Ectodermal cell (in vitro differentiated cells): ENCODE results near the gene HEY2.
A peak's percentile ranks its signal among the peaks of the same experiment; 100 is the strongest.

Source experiments
- H3K27ac ChIP-seq: 2 replicates; pipeline ENCODE4 v1.7.0; 2013; ENCODE audit warnings: mild to moderate bottlenecking, low read depth, low read length; ENCODE audit not compliant: insufficient read depth, poor library complexity, severe bottlenecking
- H3K27me3 ChIP-seq: 2 replicates; pipeline ENCODE4 v1.7.0; 2013; ENCODE audit warnings: mild to moderate bottlenecking, low read length; ENCODE audit not compliant: insufficient read depth, control insufficient read depth, poor library complexity, severe bottlenecking
- H3K36me3 ChIP-seq: one replicate; pipeline ENCODE4 v1.7.0; 2013; ENCODE audit warnings: low read length; ENCODE audit not compliant: control insufficient read depth, insufficient read depth
- H3K4me1 ChIP-seq: one replicate; pipeline ENCODE4 v1.7.0; 2013; ENCODE audit warnings: low read length; ENCODE audit not compliant: control insufficient read depth, insufficient read depth
- H3K4me3 ChIP-seq: 2 replicates; pipeline ENCODE4 v1.7.0; 2013; ENCODE audit warnings: low read depth, low read length, control low read depth; ENCODE audit not compliant: insufficient read depth
- H3K9me3 ChIP-seq: 2 replicates; pipeline ENCODE4 v1.7.0; 2013; ENCODE audit warnings: mild to moderate bottlenecking, low read length, moderate library complexity; ENCODE audit not compliant: control insufficient read depth
- WGBS, 2 experiments: methylation state at CpG; one replicate each; pipeline ENCODE4 v1.1.7; 2013; ENCODE audit warnings: missing lambda C conversion rate in 2 of 2; 5-methylcytosine and 5-hydroxymethylcytosine counted together

HEY2 gene

GRCh38 chr6:125750692-125751333 is 1.4 kb downstream of the HEY2 start:
- 17 to 18% methylated on average over 4 of the region's 4 CpGs for WGBS, 2 experiments
- H3K4me1 ChIP-seq = peaks cover 29% of the 10 kb centered on the region

DNA sequence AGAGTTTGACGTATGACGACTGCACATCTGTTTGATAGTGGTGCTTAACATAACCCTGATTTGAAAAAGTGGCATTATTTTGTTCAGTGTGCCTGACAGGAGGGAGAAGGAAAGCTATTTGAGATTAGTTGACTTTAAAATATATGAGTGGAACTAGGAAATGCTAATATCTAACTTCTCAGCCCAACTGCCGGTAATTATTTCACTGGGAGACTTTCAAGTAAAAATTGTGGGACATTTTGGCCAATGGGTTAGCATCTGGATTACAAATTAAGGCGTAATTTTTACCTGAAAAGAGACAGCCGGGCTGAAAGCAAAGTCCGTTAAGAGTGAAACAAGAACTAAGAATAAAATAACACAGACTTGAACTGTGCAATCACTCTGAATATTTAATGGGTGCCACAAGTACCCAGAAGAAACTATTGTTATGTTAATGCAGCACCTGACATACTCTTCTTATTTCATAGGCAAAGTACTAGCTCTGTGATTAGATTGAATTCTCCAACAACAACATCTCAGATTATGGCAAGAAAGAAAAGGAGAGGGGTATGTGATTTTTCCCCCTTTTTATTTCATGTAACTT is 2.0 kb downstream of the HEY2 start:
- 50 to 54% methylated on average over 6 of the region's 6 CpGs for WGBS, 2 experiments
- Histone ChIP-seq H3K36me3 (no peaks in the 10 kb centered on the region), H3K4me3 (no peak overlapping the region), H3K4me1 (peaks cover 23% of the 10 kb centered on the region), H3K27me3 (peaks cover 62% of the 10 kb centered on the region), H3K9me3 (no peaks in the 10 kb centered on the region), H3K27ac (no peak overlapping the region)

More at GRCh38 chr6:125750692-125751333, 1.4 kb downstream of the HEY2 start:
- Histone ChIP-seq H3K36me3 (no peaks in the 10 kb centered on the region), H3K9me3 (no peaks in the 10 kb centered on the region), H3K27me3 (peaks cover 68% of the 10 kb centered on the region), H3K27ac (no peak overlapping the region), H3K4me3 (peak overlapping the region; percentile 70)

- H3K9me3 ChIP-seq = no peaks in the 10 kb centered on the region
These were observed 3.3 kb downstream of the HEY2 start for GRCh38 chr6:125752773-125753172.

GRCh38 chr6:125753218-125753936 is 3.9 kb downstream of the HEY2 start:
- H3K9me3 ChIP-seq = no peaks in the 10 kb centered on the region
- no peak overlapping the region for H3K27ac ChIP-seq
- peaks cover 43% of the 10 kb centered on the region for H3K27me3 ChIP-seq
- 40 to 42% methylated on average over 5 of the region's 5 CpGs for WGBS, 2 experiments
- H3K4me1 ChIP-seq = peaks cover 8% of the 10 kb centered on the region
- no peak overlapping the region for H3K4me3 ChIP-seq
- no peaks in the 10 kb centered on the region for H3K36me3 ChIP-seq

More at GRCh38 chr6:125752773-125753172, 3.3 kb downstream of the HEY2 start:
- Histone ChIP-seq H3K4me3 (no peak overlapping the region), H3K27ac (no peak overlapping the region), H3K4me1 (peaks cover 14% of the 10 kb centered on the region), H3K27me3 (peaks cover 49% of the 10 kb centered on the region), H3K36me3 (no peaks in the 10 kb centered on the region)
- 89 to 94% methylated on average over 2 of the region's 2 CpGs for WGBS, 2 experiments

- peaks cover 3% of the 10 kb centered on the region for H3K4me1 ChIP-seq
- H3K9me3 ChIP-seq = no peaks in the 10 kb centered on the region
- H3K27me3 ChIP-seq = peaks cover 37% of the 10 kb centered on the region
- H3K36me3 ChIP-seq = no peaks in the 10 kb centered on the region
- H3K4me3 ChIP-seq = no peak overlapping the region
- no peak overlapping the region for H3K27ac ChIP-seq
These were observed 4.5 kb downstream of the HEY2 start for GRCh38 chr6:125753937-125754259.

DNA sequence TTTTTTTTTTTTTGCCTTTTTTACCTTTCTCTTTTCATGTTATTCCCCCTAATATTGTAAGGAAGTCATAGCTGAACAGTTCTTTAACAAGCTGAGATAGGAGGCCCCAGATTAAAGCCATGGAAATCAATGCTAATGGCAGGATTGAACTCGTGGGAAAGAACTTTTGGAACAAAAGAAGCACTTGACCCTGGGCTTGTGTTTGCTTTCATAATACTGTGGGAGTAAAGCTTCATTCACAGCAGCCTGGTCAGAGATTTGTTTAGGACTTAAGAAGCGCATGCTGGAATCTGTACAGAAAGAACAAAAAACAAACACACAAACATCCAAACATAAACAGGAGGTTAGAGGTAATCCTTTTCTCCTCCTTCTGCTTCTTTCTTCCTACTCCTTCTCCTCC is 5.1 kb downstream of the HEY2 start:
- H3K27ac ChIP-seq = no peak overlapping the region
- WGBS, 2 experiments = 47 to 70% methylated on average over 2 of the region's 2 CpGs
- H3K4me1 ChIP-seq = no peaks in the 10 kb centered on the region
- H3K4me3 ChIP-seq = no peak overlapping the region
- H3K36me3 ChIP-seq = no peaks in the 10 kb centered on the region
- H3K9me3 ChIP-seq = no peaks in the 10 kb centered on the region
- H3K27me3 ChIP-seq = peaks cover 32% of the 10 kb centered on the region

GRCh38 chr6:125759184-125759902 is 9.9 kb downstream of the HEY2 start:
- WGBS, 2 experiments = 87 to 88% methylated on average over 42 of the region's 42 CpGs
- Histone ChIP-seq H3K4me3 (no peak overlapping the region), H3K9me3 (no peaks in the 10 kb centered on the region), H3K36me3 (no peaks in the 10 kb centered on the region), H3K27ac (no peak overlapping the region), H3K27me3 (no peaks in the 10 kb centered on the region), H3K4me1 (no peaks in the 10 kb centered on the region)

DNA sequence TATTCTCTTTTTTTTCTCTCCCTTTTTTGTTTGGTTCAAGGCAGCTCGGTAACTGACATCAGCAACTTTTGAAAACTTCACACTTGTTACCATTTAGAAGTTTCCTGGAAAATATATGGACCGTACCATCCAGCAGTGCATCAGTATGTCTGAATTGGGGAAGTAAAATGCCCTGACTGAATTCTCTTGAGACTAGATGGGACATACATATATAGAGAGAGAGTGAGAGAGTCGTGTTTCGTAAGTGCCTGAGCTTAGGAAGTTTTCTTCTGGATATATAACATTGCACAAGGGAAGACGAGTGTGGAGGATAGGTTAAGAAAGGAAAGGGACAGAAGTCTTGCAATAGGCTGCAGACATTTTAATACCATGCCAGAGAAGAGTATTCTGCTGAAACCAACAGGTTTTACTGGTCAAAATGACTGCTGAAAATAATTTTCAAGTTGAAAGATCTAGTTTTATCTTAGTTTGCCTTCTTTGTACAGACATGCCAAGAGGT is 10.6 kb downstream of the HEY2 start:
- 94% methylated on average over 5 of the region's 5 CpGs for WGBS, 2 experiments
- Histone ChIP-seq H3K4me3 (no peak overlapping the region), H3K27ac (no peak overlapping the region), H3K27me3 (no peaks in the 10 kb centered on the region), H3K4me1 (no peaks in the 10 kb centered on the region), H3K9me3 (no peaks in the 10 kb centered on the region), H3K36me3 (no peaks in the 10 kb centered on the region)

DNA sequence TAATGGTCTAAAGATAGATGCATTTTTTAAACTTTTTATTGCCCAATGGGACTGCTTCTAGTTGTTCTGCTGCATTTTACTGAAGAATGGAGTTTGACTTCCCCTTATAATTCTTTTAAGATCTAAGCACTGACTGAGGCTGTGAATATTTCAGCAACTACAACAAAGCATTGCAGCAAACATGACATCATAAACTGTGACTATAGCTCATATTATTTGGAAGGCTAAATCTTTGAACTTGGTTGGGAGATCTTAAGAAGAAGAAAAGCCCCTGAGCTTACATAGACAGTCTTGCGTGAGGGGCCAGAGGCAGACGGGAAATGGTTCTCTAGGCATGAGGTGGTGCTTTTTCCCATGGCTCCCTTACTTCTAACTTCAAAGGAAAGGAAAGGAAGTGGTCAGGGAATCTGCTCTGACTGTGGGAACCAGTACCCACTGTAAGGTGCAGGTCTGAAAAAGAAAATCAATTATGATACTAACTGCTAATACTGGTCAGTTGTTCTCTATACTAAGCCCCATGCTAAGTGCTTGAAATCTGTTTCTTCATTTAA is 14.8 kb downstream of the HEY2 start:
- Histone ChIP-seq H3K27me3 (no peaks in the 10 kb centered on the region), H3K27ac (no peak overlapping the region), H3K4me1 (no peaks in the 10 kb centered on the region), H3K4me3 (no peak overlapping the region), H3K9me3 (no peaks in the 10 kb centered on the region), H3K36me3 (no peaks in the 10 kb centered on the region)
- WGBS, 2 experiments = 86 to 88% methylated on average over 2 of the region's 2 CpGs

DNA sequence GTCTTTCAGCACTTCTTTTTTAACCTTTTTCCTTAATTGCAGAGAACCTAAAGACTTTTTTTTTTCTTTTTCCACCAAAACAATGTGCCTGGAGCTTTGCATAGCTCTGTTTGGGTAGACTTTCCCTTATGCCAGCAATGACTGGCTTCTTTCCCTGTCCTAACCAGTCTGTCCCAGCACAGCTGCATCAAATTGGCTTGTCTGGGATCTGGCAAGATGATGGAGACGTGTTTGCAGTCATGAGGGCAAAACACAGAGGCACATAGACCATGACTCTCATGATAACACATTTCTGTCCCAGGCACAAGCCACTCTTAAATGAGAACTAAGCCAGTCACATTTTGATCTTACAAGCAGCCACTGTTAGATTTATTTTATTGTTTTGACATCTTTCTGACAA is 16.5 kb downstream of the HEY2 start:
- Histone ChIP-seq H3K4me3 (no peak overlapping the region), H3K36me3 (no peaks in the 10 kb centered on the region), H3K27me3 (no peaks in the 10 kb centered on the region), H3K27ac (no peak overlapping the region), H3K4me1 (no peaks in the 10 kb centered on the region), H3K9me3 (no peaks in the 10 kb centered on the region)
- WGBS, 2 experiments = 73 to 84% methylated on average over 1 of the region's 1 CpG
